Measurements from ENCODE around the gene LRFN3.
"Not testable (repeated sequence)": the region's sequence is repeated elsewhere in the genome, so short reads cannot be mapped to it uniquely, and the experiment has no call there.

- not testable (repeated sequence) for TF ChIP-seq CTCF (conservative IDR thresholded peaks at IDR 0.05; ENCODE audit: low read length); EZH2phosphoT487 (IDR thresholded peaks at IDR 0.05; ENCODE audit: borderline replicate concordance)
Observed at GRCh38 chr19:35910355-35910754, 25.8 kb upstream of the LRFN3 start.
